Fibroblast of mammary gland (primary cell): ENCODE measurements around the gene PGC.

Experiments
- DNase-seq: peaks from one replicate; pipeline ENCODE4 v3.0.0-alpha.2; 2010; ENCODE audit warnings: low read depth
- H3K4me3 ChIP-seq: 2 replicates; pipeline ENCODE4 v1.5.1; 2011; ENCODE audit warnings: low read depth, mild to moderate bottlenecking, low read length, moderate library complexity; ENCODE audit not compliant: control insufficient read depth
- TF ChIP-seq, protein P1 (sequence below): conservative IDR thresholded peaks from 2 replicates; pipeline ENCODE4 v1.5.1; 2011; ENCODE audit warnings: low read depth, low read length, inconsistent platforms; ENCODE audit not compliant: control insufficient read depth, insufficient read depth

The PGC gene

DNA sequence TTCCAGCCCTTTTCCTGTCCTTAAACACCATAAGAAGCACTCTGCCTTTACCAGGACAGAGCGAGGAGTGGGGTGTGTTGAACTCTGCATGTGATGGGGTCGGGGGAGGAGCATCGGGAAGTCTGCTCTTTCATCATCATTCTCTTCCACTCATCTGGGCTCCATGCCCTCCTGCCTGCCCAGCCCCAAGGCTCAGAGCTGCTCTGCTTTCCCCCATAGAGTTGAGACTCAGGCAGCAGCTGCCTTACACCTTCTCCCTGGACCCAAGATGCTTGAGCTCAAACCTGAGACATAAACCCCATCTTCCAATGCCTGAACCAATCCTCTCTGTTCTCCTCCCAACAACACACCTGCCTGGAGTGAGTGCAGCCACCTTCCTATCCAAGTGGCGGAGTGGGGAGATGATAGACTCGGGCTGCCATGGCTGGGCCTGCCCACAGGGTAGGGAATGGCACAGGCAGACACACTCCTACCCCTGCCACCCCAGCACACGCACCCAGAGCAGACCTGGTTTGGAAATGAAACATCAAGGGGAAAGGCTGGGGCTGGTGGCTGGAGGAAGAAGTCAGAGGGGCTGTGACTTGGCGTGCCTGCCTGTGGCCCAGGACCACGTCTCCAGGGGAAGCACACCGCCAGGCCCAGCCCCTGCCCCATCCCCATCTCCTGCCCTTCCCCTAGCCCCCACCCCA is 40.2 kb downstream of the PGC start:
- H3K4me3 ChIP-seq: no peak overlapping the region
- DNase-seq: peak; percentile 61
- TF ChIP-seq, protein P1, sequence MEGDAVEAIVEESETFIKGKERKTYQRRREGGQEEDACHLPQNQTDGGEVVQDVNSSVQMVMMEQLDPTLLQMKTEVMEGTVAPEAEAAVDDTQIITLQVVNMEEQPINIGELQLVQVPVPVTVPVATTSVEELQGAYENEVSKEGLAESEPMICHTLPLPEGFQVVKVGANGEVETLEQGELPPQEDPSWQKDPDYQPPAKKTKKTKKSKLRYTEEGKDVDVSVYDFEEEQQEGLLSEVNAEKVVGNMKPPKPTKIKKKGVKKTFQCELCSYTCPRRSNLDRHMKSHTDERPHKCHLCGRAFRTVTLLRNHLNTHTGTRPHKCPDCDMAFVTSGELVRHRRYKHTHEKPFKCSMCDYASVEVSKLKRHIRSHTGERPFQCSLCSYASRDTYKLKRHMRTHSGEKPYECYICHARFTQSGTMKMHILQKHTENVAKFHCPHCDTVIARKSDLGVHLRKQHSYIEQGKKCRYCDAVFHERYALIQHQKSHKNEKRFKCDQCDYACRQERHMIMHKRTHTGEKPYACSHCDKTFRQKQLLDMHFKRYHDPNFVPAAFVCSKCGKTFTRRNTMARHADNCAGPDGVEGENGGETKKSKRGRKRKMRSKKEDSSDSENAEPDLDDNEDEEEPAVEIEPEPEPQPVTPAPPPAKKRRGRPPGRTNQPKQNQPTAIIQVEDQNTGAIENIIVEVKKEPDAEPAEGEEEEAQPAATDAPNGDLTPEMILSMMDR: no peak

DNA sequence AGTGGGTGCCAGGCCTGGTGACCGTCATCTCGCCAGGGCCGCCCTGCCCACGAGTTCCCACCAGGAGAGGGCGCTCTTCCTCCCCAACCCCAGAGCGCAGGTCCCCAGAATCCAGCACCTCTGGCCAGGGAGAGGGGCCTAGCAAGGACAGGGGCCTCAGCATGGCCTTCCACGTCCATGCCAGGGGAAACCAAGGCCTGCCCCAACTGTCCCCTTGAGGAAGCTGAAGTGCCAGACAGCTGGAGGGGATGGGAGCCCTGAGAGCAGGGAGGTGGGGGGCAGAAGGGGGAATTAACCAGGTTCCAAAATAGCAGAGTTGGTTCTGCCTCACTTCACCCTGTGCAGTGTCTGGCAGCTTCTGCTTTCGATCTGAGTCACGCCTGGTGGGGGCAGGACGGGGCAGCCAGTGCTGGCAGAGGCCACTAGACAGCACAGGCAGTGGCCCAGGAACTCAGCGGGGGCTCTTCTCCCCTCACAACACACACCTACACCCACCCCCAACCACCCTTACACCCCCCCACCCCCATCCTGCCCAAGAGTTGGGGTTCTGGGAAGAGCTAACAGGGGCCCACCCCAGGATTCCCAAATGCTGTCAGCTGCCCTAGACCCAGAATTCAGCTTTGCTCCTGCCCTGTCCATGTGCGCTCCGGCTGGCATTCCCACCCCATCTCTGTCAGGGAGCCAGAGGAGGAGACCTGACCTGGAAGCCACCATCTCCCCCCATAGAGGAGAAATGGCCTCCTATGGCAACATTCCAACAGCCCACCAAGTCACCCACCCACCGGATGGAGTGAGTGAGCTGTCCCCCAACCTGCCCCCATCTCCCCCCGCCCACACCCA is 41.0 kb downstream of the PGC start:
- no peak overlapping the region for H3K4me3 ChIP-seq
- TF ChIP-seq, protein P1: peak; percentile 46
- peak; percentile 64 for DNase-seq

- TF ChIP-seq, protein P1: no peak
- H3K4me3 ChIP-seq: no peak overlapping the region
These were observed 41.7 kb downstream of the PGC start for GRCh38 chr6:41705311-41705995.

DNA sequence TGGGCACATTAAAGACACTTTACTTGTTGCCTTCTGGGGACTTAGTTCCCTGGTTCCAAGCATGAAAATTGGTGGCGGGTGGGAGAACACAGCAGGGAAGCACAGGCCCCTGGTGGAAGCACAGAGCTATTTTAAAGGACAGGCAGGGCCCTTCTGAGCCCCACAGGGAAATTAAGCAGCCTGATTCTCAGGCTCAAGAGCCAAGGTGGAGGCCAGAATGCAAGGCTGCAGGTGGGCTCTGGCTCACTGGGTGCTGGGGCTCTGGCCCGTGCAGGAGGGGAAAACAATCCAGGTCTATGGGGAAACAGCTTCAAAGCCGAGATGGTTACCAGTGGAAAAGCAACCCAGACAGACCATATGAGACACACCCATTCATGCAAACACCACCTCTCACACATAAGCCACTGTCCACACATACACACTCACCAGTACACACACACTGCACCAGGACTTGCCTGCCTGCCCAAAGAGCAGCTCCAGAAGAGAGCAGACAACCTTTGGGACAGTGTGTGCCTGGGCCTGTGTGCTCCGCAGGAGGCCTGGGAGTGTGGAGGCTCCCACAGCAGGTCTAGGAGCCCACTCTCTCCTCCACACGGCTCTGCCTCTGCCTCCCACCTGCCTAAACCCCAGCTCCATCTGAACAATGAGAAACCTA is 42.4 kb downstream of the PGC start:
- no peak for DNase-seq
- TF ChIP-seq, protein P1: no peak
- no peak overlapping the region for H3K4me3 ChIP-seq

More at GRCh38 chr6:41705311-41705995, 41.7 kb downstream of the PGC start:
- DNase-seq: no peak

- no peak for DNase-seq
- no peak overlapping the region for H3K4me3 ChIP-seq
- TF ChIP-seq, protein P1: no peak
These were observed 43.2 kb downstream of the PGC start for GRCh38 chr6:41704028-41704427.

DNA sequence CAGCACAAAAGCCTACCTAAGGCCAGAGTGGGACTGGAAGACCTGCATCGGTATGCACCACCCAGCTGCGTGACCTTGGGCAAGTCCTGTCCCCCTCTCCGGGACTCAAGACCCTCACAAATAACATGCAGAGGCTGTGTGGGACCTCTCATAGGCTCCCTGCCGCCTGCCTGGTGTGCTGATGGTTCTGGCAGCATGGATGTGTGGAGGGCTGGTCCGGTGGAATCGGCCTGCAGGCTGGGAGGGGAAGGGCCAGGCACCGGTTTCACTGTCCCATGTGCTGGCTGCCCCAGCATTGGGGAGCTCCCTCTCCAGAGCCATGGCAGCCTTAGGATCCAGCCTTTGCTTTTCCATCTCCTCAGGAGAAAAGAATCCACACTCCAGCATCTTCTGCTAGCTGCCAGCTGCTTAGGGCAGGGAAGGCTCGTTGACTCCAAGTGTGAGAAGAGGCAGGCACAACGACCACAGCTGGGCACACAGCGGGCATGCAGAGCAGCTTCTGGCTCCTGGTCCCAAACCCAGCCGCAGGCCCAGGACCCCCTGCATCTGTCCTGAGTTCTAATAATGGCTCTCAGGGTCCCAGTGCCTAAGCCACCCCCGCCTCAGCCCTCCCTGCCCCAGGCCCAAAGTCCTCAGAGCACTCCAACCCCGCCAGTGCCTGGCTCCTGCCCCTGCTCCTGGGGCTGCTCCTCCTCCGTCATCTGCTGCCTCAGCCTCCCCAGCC is 44.3 kb downstream of the PGC start:
- H3K4me3 ChIP-seq: no peak overlapping the region
- TF ChIP-seq, protein P1: no peak
- DNase-seq: no peak
